Colonic mucosa (tissue), 4 donors: ENCODE measurements around the gene ASB18. TPM values are rescaled to one million over a fixed set of nuclear protein-coding genes. Genes with fewer than 3 reads are reported as not detected.

Experiments
- DNase-seq: peaks from one replicate; pipeline ENCODE4 v3.0.0-alpha.2; 2020
- H3K27ac ChIP-seq: fragments of 200-600 bp; one replicate; pipeline ENCODE4 v1.8.0; 2021
- H3K27me3 ChIP-seq: fragments of 200-600 bp; one replicate; pipeline ENCODE4 v1.8.0; 2021
- H3K36me3 ChIP-seq: fragments of 200-600 bp; one replicate; pipeline ENCODE4 v1.8.0; 2021
- H3K4me1 ChIP-seq: fragments of 200-600 bp; one replicate; pipeline ENCODE4 v1.8.0; 2021; ENCODE audit warnings: mild to moderate bottlenecking
- H3K4me3 ChIP-seq: fragments of 200-600 bp; one replicate; pipeline ENCODE4 v1.8.0; 2021
- H3K9ac ChIP-seq, 2 donors: one replicate each; pipeline ENCODE4 v1.7.0; 2013; ENCODE audit warnings: control low read depth in 2 of 2, low read depth in 2 of 2, low read length in 2 of 2
- H3K9me3 ChIP-seq: fragments of 200-600 bp; one replicate; pipeline ENCODE4 v1.8.0; 2021
- intact Hi-C: fragments of 100-400 bp; cut with DNase I; formaldehyde crosslinking; loops from one replicate; pipeline ENCODE4 v1.14.1; 2022
- total RNA-seq, 2 donors: library from RNA; stranded (reverse); fragmentation: NEBNext Ultra II Directional in 1 of 2; extraction: Animal tissue kit (Norgen Biotek cat#: 25700) in 1 of 2; gene quantifications; one replicate each; pipeline ENCODE4 v1.2.1, GENCODE V29; 2021
- TF ChIP-seq, protein P1 (sequence below): fragments of 200-600 bp; IDR thresholded peaks from one replicate; pipeline ENCODE4 v1.8.0; 2022; ENCODE audit warnings: antibody characterized with exemption, mild to moderate bottlenecking
- donor health status: healthy.
- donor health status: DM: no; HTN: no; CAD: no.
- donor health status: DM: no; HTN: no; CAD: no.

ASB18 gene
- total RNA-seq, 2 donors from 2014 or later, result not detected

DNA sequence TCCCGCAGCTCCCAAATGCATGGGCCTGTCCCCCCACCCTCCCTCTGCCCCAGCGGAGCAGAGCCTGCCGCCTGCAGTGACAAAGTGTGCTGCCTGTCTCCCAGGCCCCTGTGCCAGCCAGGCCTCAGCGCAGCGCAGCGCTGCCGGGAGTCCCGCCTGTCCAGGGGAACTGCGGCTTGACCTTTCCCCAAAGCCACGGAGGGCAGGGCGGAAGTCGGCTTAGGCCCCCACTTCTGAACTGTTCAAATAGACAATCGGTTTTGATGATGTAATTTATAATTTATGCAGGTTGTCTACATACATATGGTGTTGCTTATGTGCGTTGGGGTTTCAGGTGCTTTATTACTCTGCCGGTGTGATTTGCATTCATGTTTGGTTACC lies 103.1 kb downstream of the ASB18 start:
- peaks cover 70% of the 10 kb centered on the region for H3K27me3 ChIP-seq
- H3K9ac ChIP-seq, result no peak overlapping the region
- no peak for DNase-seq
- H3K9me3 ChIP-seq, result no peaks in the 10 kb centered on the region
- no peak overlapping the region for H3K27ac ChIP-seq
- H3K4me1 ChIP-seq, result peaks cover 14% of the 10 kb centered on the region
- no peak overlapping the region for H3K4me3 ChIP-seq
- TF ChIP-seq, protein P1, sequence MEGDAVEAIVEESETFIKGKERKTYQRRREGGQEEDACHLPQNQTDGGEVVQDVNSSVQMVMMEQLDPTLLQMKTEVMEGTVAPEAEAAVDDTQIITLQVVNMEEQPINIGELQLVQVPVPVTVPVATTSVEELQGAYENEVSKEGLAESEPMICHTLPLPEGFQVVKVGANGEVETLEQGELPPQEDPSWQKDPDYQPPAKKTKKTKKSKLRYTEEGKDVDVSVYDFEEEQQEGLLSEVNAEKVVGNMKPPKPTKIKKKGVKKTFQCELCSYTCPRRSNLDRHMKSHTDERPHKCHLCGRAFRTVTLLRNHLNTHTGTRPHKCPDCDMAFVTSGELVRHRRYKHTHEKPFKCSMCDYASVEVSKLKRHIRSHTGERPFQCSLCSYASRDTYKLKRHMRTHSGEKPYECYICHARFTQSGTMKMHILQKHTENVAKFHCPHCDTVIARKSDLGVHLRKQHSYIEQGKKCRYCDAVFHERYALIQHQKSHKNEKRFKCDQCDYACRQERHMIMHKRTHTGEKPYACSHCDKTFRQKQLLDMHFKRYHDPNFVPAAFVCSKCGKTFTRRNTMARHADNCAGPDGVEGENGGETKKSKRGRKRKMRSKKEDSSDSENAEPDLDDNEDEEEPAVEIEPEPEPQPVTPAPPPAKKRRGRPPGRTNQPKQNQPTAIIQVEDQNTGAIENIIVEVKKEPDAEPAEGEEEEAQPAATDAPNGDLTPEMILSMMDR, result no peak
- H3K36me3 ChIP-seq, result no peaks in the 10 kb centered on the region
- intact Hi-C loops, result no loop called here

- Histone ChIP-seq H3K36me3 (no peaks in the 10 kb centered on the region), H3K4me3 (no peak overlapping the region), H3K9ac (no peak overlapping the region), H3K4me1 (peaks cover 14% of the 10 kb centered on the region), H3K9me3 (no peaks in the 10 kb centered on the region), H3K27me3 (peaks cover 65% of the 10 kb centered on the region), H3K27ac (no peak overlapping the region)
- intact Hi-C loops, result no loop called here
- TF ChIP-seq, protein P1, result no peak
- DNase-seq, result no peak
Measured at GRCh38 chr2:236160366-236161081, 103.7 kb downstream of the ASB18 start.

DNA sequence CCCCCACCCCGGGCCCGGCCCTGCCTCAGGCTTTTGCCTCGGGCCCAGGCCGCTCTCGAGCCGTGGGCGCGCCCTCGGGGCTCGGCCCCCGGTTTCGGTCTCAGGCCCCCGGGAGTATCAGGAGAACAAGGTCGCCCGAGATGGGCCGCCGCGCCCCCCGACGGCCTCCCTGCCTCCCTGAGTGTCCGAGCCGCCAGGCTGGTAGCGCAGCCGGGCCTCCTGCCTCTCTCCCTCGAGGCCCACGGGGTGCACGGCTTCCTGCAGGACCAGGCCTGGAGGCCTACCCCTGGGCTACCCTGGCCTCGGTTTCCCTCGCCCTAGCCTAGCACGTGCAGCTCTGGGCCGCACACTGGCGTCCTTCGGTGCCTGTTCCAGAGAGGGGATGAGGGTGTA lies 104.4 kb downstream of the ASB18 start:
- Histone ChIP-seq H3K9me3 (no peaks in the 10 kb centered on the region), H3K27me3 (peaks cover 57% of the 10 kb centered on the region), H3K4me3 (no peak overlapping the region), H3K9ac (no peak overlapping the region), H3K4me1 (peaks cover 14% of the 10 kb centered on the region), H3K27ac (no peak overlapping the region), H3K36me3 (no peaks in the 10 kb centered on the region)
- no peak for DNase-seq
- TF ChIP-seq, protein P1, result no peak
- intact Hi-C loops, result no loop called here

- Histone ChIP-seq H3K27me3 (peaks cover 51% of the 10 kb centered on the region), H3K4me3 (no peak overlapping the region), H3K9ac (no peak overlapping the region), H3K9me3 (no peaks in the 10 kb centered on the region), H3K27ac (no peak overlapping the region), H3K4me1 (peaks cover 9% of the 10 kb centered on the region), H3K36me3 (no peaks in the 10 kb centered on the region)
- TF ChIP-seq, protein P1, result no peak
- DNase-seq, result no peak
- intact Hi-C loops, result no loop called here
Measured at GRCh38 chr2:236158969-236159777, 105.0 kb downstream of the ASB18 start.

- H3K4me3 ChIP-seq, result no peak overlapping the region
- H3K27me3 ChIP-seq, result peaks cover 39% of the 10 kb centered on the region
- no peaks in the 10 kb centered on the region for H3K9me3 ChIP-seq
- no peaks in the 10 kb centered on the region for H3K36me3 ChIP-seq
- H3K27ac ChIP-seq, result no peak overlapping the region
- H3K9ac ChIP-seq, result no peak overlapping the region
- TF ChIP-seq, protein P1, result no peak
- H3K4me1 ChIP-seq, result no peaks in the 10 kb centered on the region
- intact Hi-C loops, result no loop called here
- DNase-seq, result no peak
Measured at GRCh38 chr2:236157815-236158498, 106.2 kb downstream of the ASB18 start.
